ENCODE results near the gene MYL4. TPM values are rescaled to one million over a fixed set of nuclear protein-coding genes. Genes with fewer than 3 reads are reported as not detected.

Gene MYL4
- total and polyA plus RNA-seq, 2 of the 8 experiments (the other 6 are each of a cell fraction or from before 2014, with no cell fraction given): 0.12 TPM; not detected in 1

- TF ChIP-seq ATF2 (IDR thresholded peaks at IDR 0.05; ENCODE audit: low read length) (no peak), SIX5 (IDR thresholded peaks at IDR 0.05; ENCODE audit: low read depth, low read length) (no peak), GABPA (IDR thresholded peaks at IDR 0.05; ENCODE audit: borderline replicate concordance, insufficient read depth, low read length) (no peak), JUND (IDR thresholded peaks at IDR 0.05; ENCODE audit: low read length) (no peak), EP300 (IDR thresholded peaks at IDR 0.05; ENCODE audit: borderline replicate concordance in 1 of 2, low read depth in 2 of 2, low read length in 2 of 2) (no peak), CBX8 (IDR thresholded peaks at IDR 0.05; ENCODE audit: borderline replicate concordance, low read depth, low read length) (no peak), ATF3 (IDR thresholded peaks at IDR 0.05; ENCODE audit: insufficient read depth, low read depth, low read length) (no peak), BCL11A (IDR thresholded peaks at IDR 0.05; ENCODE audit: low read depth in 2 of 2, low read length in 2 of 2) (no peak), TAF7 (optimal IDR thresholded peaks at IDR 0.05; ENCODE audit: borderline replicate concordance, low read depth, low read length) (no peak), PHF8 (conservative IDR thresholded peaks at IDR 0.05; ENCODE audit: low read depth, low read length) (peak; percentile 69), KDM4A (IDR thresholded peaks at IDR 0.05; ENCODE audit: low read depth, low read length, severe bottlenecking) (peak; percentile 58), GTF2F1 (IDR thresholded peaks at IDR 0.05; ENCODE audit: borderline replicate concordance, low read depth, low read length) (no peak), ZNF274 (IDR thresholded peaks at IDR 0.05; ENCODE audit: borderline replicate concordance, extremely low read depth, low read length) (no peak), KDM1A (IDR thresholded peaks at IDR 0.05; ENCODE audit: borderline replicate concordance, low read length) (peak; percentile 31; the same call in 1 of the 2 replicates), SP1 (IDR thresholded peaks at IDR 0.05; ENCODE audit: low read depth, low read length) (no peak), MAFK (IDR thresholded peaks at IDR 0.05; ENCODE audit: low read depth, low read length) (no peak), EZH2 (IDR thresholded peaks at IDR 0.05; ENCODE audit: low read depth, low read length, severe bottlenecking) (no peak)
- TF ChIP-seq, protein P1, sequence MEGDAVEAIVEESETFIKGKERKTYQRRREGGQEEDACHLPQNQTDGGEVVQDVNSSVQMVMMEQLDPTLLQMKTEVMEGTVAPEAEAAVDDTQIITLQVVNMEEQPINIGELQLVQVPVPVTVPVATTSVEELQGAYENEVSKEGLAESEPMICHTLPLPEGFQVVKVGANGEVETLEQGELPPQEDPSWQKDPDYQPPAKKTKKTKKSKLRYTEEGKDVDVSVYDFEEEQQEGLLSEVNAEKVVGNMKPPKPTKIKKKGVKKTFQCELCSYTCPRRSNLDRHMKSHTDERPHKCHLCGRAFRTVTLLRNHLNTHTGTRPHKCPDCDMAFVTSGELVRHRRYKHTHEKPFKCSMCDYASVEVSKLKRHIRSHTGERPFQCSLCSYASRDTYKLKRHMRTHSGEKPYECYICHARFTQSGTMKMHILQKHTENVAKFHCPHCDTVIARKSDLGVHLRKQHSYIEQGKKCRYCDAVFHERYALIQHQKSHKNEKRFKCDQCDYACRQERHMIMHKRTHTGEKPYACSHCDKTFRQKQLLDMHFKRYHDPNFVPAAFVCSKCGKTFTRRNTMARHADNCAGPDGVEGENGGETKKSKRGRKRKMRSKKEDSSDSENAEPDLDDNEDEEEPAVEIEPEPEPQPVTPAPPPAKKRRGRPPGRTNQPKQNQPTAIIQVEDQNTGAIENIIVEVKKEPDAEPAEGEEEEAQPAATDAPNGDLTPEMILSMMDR (IDR thresholded peaks at IDR 0.05; ENCODE audit: control extremely low read depth in 1 of 3, insufficient read depth in 1 of 3, low read depth in 1 of 3, low read length in 3 of 3): no peak
Measured at GRCh38 chr17:47188876-47189731, 20.0 kb upstream of the MYL4 start, which contains the start of gene CDC27 (continued).
